GM12872 (cell line): ENCODE results near the gene IPPK.

ENCODE experiments used
- TF ChIP-seq, protein P1 (sequence below): IDR thresholded peaks from 3 replicates; pipeline ENCODE4 v1.5.1; 2011; ENCODE audit warnings: low read depth, mild to moderate bottlenecking, low read length, moderate library complexity; ENCODE audit not compliant: insufficient read depth

The IPPK gene

DNA sequence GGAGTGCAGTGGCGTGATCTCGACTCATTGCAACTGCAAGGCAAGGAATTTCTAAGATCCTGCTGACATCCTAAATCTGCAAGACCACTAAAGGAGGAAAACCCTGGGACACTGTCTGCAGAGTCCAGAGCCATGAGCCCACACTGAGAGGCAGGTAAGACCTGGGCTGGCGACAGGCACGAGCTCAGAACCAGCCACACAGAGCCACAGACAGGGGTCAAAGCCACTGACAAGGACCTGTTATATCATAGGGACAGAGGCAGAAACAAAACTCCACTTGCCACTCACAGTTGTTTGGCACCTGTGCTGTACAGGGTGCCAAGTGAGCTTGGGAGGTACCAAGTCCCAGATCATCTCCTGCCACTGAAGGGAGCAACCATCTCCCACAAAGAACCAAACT lies 34.2 kb downstream of the IPPK start:
- TF ChIP-seq, protein P1, sequence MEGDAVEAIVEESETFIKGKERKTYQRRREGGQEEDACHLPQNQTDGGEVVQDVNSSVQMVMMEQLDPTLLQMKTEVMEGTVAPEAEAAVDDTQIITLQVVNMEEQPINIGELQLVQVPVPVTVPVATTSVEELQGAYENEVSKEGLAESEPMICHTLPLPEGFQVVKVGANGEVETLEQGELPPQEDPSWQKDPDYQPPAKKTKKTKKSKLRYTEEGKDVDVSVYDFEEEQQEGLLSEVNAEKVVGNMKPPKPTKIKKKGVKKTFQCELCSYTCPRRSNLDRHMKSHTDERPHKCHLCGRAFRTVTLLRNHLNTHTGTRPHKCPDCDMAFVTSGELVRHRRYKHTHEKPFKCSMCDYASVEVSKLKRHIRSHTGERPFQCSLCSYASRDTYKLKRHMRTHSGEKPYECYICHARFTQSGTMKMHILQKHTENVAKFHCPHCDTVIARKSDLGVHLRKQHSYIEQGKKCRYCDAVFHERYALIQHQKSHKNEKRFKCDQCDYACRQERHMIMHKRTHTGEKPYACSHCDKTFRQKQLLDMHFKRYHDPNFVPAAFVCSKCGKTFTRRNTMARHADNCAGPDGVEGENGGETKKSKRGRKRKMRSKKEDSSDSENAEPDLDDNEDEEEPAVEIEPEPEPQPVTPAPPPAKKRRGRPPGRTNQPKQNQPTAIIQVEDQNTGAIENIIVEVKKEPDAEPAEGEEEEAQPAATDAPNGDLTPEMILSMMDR = no peak

- TF ChIP-seq, protein P1 = peak; percentile 99
Observed at GRCh38 chr9:92634712-92635605, 35.0 kb downstream of the IPPK start.

DNA sequence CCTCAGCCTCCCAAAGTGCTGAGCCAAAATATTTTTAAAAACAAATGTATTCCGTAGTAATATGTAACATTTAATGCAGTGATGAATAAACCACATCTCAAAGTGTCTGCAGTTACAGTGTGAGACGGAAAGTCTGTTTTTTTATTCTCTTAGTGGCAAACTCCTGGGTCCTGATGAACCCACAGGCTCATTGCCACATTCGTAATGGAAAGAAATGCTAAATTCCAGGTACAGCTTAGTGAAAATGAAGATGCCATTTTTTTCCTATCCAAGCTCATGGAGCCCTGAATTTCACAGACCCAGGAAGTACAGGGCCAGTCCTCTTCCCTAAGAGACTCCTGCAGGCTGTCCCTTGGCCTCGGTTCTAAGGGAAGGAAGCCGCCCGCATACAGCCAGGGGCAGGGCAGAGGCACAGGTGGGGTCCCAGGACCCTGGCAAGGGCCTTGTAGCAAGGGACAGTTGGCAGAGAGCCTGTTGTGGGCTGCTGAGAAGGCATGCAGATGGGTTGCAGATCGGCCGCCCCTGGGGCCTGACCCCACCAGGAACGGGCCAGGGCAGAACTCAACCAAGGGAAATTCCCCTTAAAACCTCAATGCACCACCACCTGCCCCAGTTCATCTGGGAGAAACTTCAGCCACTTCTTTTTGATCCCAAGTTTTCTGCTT lies 36.2 kb downstream of the IPPK start:
- TF ChIP-seq, protein P1 = no peak

- TF ChIP-seq, protein P1 = no peak
Observed at GRCh38 chr9:92632641-92633040, 37.3 kb downstream of the IPPK start.

DNA sequence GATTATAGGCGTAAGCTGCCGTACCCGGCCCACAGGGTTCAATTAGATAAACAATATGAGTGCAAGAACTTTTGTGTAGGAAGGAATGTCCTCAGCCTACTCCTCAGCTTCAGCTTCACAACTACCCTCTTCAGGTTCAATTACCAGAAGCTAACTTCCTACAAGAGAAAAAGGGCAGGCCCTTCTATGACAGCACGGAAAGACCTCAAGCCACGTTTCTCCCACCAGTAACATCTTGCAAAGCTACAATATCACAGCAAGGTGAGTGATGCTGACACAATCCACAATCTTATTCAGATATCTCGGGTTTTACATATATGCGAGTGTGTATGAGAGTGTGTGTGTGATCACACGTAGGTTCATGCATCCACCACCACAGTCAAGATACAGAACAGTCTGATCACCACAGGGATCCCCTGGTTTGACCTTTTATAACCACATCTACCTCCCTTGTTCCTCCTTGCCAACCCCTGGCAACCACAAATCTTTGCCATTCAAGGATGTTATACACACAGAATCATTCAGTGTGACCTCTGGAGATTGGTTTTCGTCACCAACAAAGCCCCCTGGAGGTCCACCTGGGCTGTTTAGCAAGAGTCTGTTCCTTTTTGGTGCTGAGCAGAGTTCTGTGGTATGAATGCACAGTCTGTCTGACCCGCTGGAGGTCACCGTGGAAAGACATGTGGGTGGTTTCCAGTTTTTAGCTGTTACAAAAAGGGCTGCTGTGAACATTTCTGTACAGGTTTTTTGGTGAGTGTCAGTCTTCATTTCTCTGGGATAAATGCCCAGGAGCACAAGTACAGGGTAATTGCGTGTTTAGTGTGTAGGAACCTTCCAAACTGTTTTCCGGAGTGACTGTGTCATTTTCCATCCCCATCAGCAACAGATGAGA lies 38.2 kb downstream of the IPPK start:
- TF ChIP-seq, protein P1 = no peak

GRCh38 chr9:92627651-92628050 lies 42.3 kb downstream of the IPPK start:
- TF ChIP-seq, protein P1 = no peak

DNA sequence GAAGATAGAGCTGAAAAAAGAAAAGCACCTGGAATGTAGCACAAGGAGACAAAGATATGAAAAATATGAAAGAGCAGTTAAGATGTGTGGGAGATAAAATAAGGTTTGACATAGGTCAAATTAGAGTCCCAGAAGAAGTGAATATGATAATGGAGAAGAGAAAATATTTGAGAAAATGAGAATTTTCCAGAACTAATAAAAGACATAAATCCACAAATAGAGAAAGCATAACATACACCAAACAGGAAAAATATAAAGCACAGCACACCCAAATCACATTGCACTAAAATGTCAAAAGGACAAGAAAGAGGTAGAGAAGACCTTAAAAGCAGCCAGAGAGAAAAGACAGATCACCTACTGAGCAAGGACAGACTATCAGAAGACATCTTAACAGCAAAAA lies 43.4 kb downstream of the IPPK start:
- TF ChIP-seq, protein P1 = no peak
